Stimulated activated CD8-positive, alpha-beta memory T cell treated with anti-CD3 and anti-CD28 coated beads, Interleukin-15, amount 100 ng/mL, for 24 hours (primary cell): ENCODE data around the gene LRFN4.

Experiments used
- DNase-seq: peaks from one replicate; pipeline ENCODE4 v3.0.0-alpha.2; 2020; ENCODE audit warnings: low read depth

Gene LRFN4

GRCh38 chr11:66858186-66858938, 1.5 kb downstream of the LRFN4 start:
- DNase-seq: no peak

- DNase-seq: no peak
Observed at GRCh38 chr11:66858939-66859685, 2.2 kb downstream of the LRFN4 start.

GRCh38 chr11:66859686-66860448, 3.0 kb downstream of the LRFN4 start:
- DNase-seq: no peak

GRCh38 chr11:66860449-66860831, 3.6 kb downstream of the LRFN4 start:
- DNase-seq: no peak

GRCh38 chr11:66861038-66861773, 4.3 kb downstream of the LRFN4 start:
- no peak for DNase-seq

- no peak for DNase-seq
Observed at GRCh38 chr11:66861774-66862558, 5.1 kb downstream of the LRFN4 start.

- no peak for DNase-seq
Observed at GRCh38 chr11:66862559-66863037, 5.7 kb downstream of the LRFN4 start.

- DNase-seq: no peak
Observed at GRCh38 chr11:66863428-66864125, 6.7 kb downstream of the LRFN4 start.

- no peak for DNase-seq
Observed at GRCh38 chr11:66864172-66864901, 7.5 kb downstream of the LRFN4 start.

GRCh38 chr11:66864924-66865697, 8.2 kb downstream of the LRFN4 start:
- DNase-seq: no peak

- DNase-seq: no peak
Observed at GRCh38 chr11:66866007-66866406, 9.1 kb downstream of the LRFN4 start.

- DNase-seq: no peak
Observed at GRCh38 chr11:66866511-66866986, 9.7 kb downstream of the LRFN4 start.

GRCh38 chr11:66867425-66868040, 10.7 kb downstream of the LRFN4 start:
- DNase-seq: no peak

- DNase-seq: no peak
Observed at GRCh38 chr11:66868082-66868725, 11.3 kb downstream of the LRFN4 start.

- peak; percentile 49 for DNase-seq
Observed at GRCh38 chr11:66868726-66869566, 12.1 kb downstream of the LRFN4 start.

GRCh38 chr11:66869567-66869870, 12.7 kb downstream of the LRFN4 start:
- no peak for DNase-seq

GRCh38 chr11:66870131-66870530, 13.3 kb downstream of the LRFN4 start:
- DNase-seq: no peak
